GM18868 (cell line): ENCODE results near the gene NADSYN1.

Experiments used
- ATAC-seq: cut with Tn5 transposase; IDR thresholded peaks from one replicate; pipeline ENCODE4 v1.9.1; 2021; ENCODE audit warnings: mild to moderate bottlenecking, moderate library complexity; ENCODE audit not compliant: unreplicated experiment

The NADSYN1 gene

GRCh38 chr11:71472357-71472885 is 19.4 kb downstream of the NADSYN1 start:
- ATAC-seq, result no peak

- ATAC-seq, result no peak
Measured at GRCh38 chr11:71472941-71473792, 20.2 kb downstream of the NADSYN1 start.

- no peak for ATAC-seq
Measured at GRCh38 chr11:71473793-71474080, 20.7 kb downstream of the NADSYN1 start.

GRCh38 chr11:71474141-71474770 is 21.3 kb downstream of the NADSYN1 start:
- ATAC-seq, result no peak

- ATAC-seq, result no peak
Measured at GRCh38 chr11:71474771-71475483, 21.9 kb downstream of the NADSYN1 start.

GRCh38 chr11:71476031-71476430 is 23.0 kb downstream of the NADSYN1 start:
- no peak for ATAC-seq

- ATAC-seq, result no peak
Measured at GRCh38 chr11:71476926-71477640, 24.1 kb downstream of the NADSYN1 start.

- no peak for ATAC-seq
Measured at GRCh38 chr11:71477641-71478527, 24.9 kb downstream of the NADSYN1 start.

- no peak for ATAC-seq
Measured at GRCh38 chr11:71478528-71478840, 25.5 kb downstream of the NADSYN1 start.

- no peak for ATAC-seq
Measured at GRCh38 chr11:71481101-71481960, 28.3 kb downstream of the NADSYN1 start.

GRCh38 chr11:71482216-71482615 is 29.2 kb downstream of the NADSYN1 start:
- ATAC-seq, result no peak

- no peak for ATAC-seq
Measured at GRCh38 chr11:71482746-71483364, 29.9 kb downstream of the NADSYN1 start.

- no peak for ATAC-seq
Measured at GRCh38 chr11:71483692-71484091, 30.7 kb downstream of the NADSYN1 start.

GRCh38 chr11:71484248-71485062 is 31.5 kb downstream of the NADSYN1 start:
- ATAC-seq, result no peak

GRCh38 chr11:71485063-71485399 is 32.0 kb downstream of the NADSYN1 start:
- ATAC-seq, result no peak

GRCh38 chr11:71485466-71485865 is 32.5 kb downstream of the NADSYN1 start:
- ATAC-seq, result no peak

- ATAC-seq, result no peak
Measured at GRCh38 chr11:71486320-71486719, 33.3 kb downstream of the NADSYN1 start.

- ATAC-seq, result no peak
Measured at GRCh38 chr11:71488681-71489270, 35.8 kb downstream of the NADSYN1 start.
